A549 treated with Mapracorat at 1 μM for 4 hours (cell line): ENCODE results near the gene PEX1. TPM values are rescaled to one million over a fixed set of nuclear protein-coding genes. Genes with fewer than 3 reads are reported as not detected.

Source experiments
- total RNA-seq: library from RNA; stranded (reverse); fragments of 200-300 nt; extraction: Qiagen RNA extraction; gene quantifications from 5 replicates; pipeline ENCODE4 v1.2.3, GENCODE V29; 2022

The PEX1 gene
- 5.2 to 7.0 TPM (median 5.7 TPM) in 5 replicates for total RNA-seq

DNA sequence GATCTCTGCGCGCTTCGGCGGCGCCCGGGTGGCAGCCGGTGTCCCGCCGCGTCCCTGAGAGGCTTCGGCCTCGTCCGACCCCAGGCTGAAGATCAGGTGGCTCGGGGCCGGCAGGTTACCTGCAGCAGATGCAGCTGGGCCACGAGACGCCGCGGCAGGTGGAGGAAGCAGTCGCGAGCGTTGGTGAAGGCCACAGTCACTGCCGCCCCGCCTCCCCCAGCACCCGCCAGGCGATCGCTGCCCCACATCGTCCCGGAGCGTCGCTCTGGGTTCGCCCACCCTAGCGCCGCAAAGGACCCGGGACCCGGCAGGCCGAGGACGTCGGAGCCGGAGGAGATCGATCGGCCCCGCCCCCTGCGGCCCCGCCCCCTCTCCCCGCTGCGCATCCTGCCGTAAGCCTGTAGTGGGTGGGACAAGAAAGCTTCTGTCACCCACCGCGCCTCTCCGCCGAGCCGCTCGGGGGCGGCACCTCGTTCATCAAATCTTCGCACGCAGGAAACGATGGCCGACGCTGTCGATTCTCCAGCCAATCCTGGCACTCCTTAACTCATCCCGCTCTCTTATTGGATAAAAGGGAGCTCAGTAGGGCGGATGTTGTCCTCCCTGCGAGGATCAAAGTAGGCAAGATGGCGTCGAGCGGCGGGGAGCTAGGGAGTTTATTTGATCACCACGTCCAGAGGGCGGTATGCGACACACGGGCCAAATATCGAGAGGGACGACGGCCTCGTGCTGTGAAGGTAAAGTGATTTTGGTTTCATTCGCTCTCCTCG, at the start of gene PEX1, which contains the start of gene RBM48:
Gene PEX1, minus strand, starts transcription at position 333 of the 770 bp plus-strand sequence. Its CDS starts 85 bp downstream, at position 248.
Gene RBM48, plus strand, starts transcription at position 608 of the 770 bp plus-strand sequence. Its CDS starts 19 bp downstream, at position 627.

GRCh38 chr7:92477681-92478080, 50.6 kb downstream of the PEX1 start, which contains the start of gene ERVW-1:
TSS of gene ERVW-1 (minus strand) at chr7:92477946. CDS start at chr7:92470381, 7,565 bp downstream.

GRCh38 chr7:92447345-92448204, 80.7 kb downstream of the PEX1 start, which contains the start of gene GATAD1:
TSS of gene GATAD1 (plus strand) at chr7:92447482. CDS start at chr7:92447730, 248 bp downstream.

Other genes with a start within 250 kb of the PEX1 start
- gene GATAD1, start 81.0 kb downstream of the PEX1 start, total RNA-seq = 15.8 to 18.4 TPM (median 17.9 TPM) in 5 replicates
- gene ERVW-1, start 50.6 kb downstream of the PEX1 start, total RNA-seq = not detected in 5 replicates
- 6.0 to 7.3 TPM (median 6.2 TPM) in 5 replicates for gene RBM48, start 275 bp upstream of the PEX1 start, total RNA-seq
- gene FAM133B, start 61.9 kb upstream of the PEX1 start, total RNA-seq = 24.0 to 26.5 TPM (median 25.0 TPM) in 5 replicates